Liver (tissue), 9 donors: ENCODE data around the gene CACYBP. TPM values are rescaled to one million over a fixed set of nuclear protein-coding genes. Genes with fewer than 3 reads are reported as not detected.

ENCODE experiments used
- DNase-seq: peaks from one replicate; pipeline ENCODE4 v3.0.0-alpha.2; 2017; ENCODE audit warnings: low spot score
- H3K27ac ChIP-seq, 2 donors: one replicate each; pipeline ENCODE4 v1.7.0; 2013; ENCODE audit warnings: inconsistent platforms in 2 of 2, low read length in 2 of 2, control low read depth in 1 of 2, low read depth in 1 of 2, mild to moderate bottlenecking in 1 of 2
- H3K27me3 ChIP-seq, 4 donors: one replicate each; pipeline versions ENCODE4 v1.6.1 to v1.7.0; 2013; ENCODE audit warnings: low read length in 3 of 4, inconsistent platforms in 1 of 4, mild to moderate bottlenecking in 1 of 4, moderate library complexity in 1 of 4; ENCODE audit not compliant: control insufficient read depth in 4 of 4, insufficient read depth in 4 of 4
- H3K36me3 ChIP-seq, 4 donors: one replicate each; pipeline versions ENCODE4 v1.6.1 to v1.7.0; 2013; ENCODE audit warnings: low read length in 3 of 4, mild to moderate bottlenecking in 3 of 4, low read depth in 1 of 4, moderate library complexity in 1 of 4; ENCODE audit not compliant: control insufficient read depth in 4 of 4, insufficient read depth in 3 of 4
- H3K4me1 ChIP-seq, 4 donors: one replicate each; pipeline versions ENCODE4 v1.6.1 to v1.7.0; 2013; ENCODE audit warnings: low read length in 3 of 4, mild to moderate bottlenecking in 3 of 4, moderate library complexity in 1 of 4; ENCODE audit not compliant: control insufficient read depth in 4 of 4, insufficient read depth in 4 of 4
- H3K4me3 ChIP-seq, 3 donors: one replicate each; pipeline versions ENCODE4 v1.6.1 to v1.7.0; 2013; ENCODE audit warnings: low read length in 3 of 3, control low read depth in 1 of 3, low read depth in 1 of 3, mild to moderate bottlenecking in 1 of 3
- H3K9ac ChIP-seq, 2 donors: one replicate each; pipeline ENCODE4 v1.7.0; 2013; ENCODE audit warnings: low read length in 2 of 2, mild to moderate bottlenecking in 2 of 2, moderate library complexity in 2 of 2, control low read depth in 1 of 2, low read depth in 1 of 2
- H3K9me3 ChIP-seq, 4 donors: one replicate each; pipeline versions ENCODE4 v1.6.1 to v1.7.0; 2013; ENCODE audit warnings: low read length in 3 of 4; ENCODE audit not compliant: control insufficient read depth in 4 of 4
- ATF3 ChIP-seq: IDR thresholded peaks from 2 replicates; pipeline ENCODE4 v1.6.1; 2016; ENCODE audit warnings: antibody characterized with exemption
- CTCF ChIP-seq: fragments of 150-350 bp; IDR thresholded peaks from 2 replicates; pipeline ENCODE4 v1.5.1; 2017; ENCODE audit warnings: improper control_type of control experiment, low read depth, low read length; ENCODE audit not compliant: missing input control
- EGR1 ChIP-seq, 2 donors: IDR thresholded peaks; 2 replicates each; pipeline ENCODE4 v1.6.1; 2016 to 2018; ENCODE audit warnings: antibody characterized with exemption in 2 of 2, low read depth in 2 of 2
- FOXA2 ChIP-seq: IDR thresholded peaks from 2 replicates; pipeline ENCODE4 v1.6.1; 2016; ENCODE audit warnings: antibody characterized with exemption
- GABPA ChIP-seq, 2 donors: IDR thresholded peaks in 1 of 2; conservative IDR thresholded peaks in 1 of 2; 2 replicates each; pipeline ENCODE4 v1.6.1; 2016; ENCODE audit warnings: antibody characterized with exemption in 2 of 2, mild to moderate bottlenecking in 1 of 2, moderate library complexity in 1 of 2
- HNF4G ChIP-seq: IDR thresholded peaks from 2 replicates; pipeline ENCODE4 v1.6.1; 2016; ENCODE audit warnings: antibody characterized with exemption
- JUND ChIP-seq, 2 donors: IDR thresholded peaks; 2 replicates each; pipeline ENCODE4 v1.6.1; 2016; ENCODE audit warnings: antibody characterized with exemption in 2 of 2
- NR2F2 ChIP-seq: IDR thresholded peaks from 2 replicates; pipeline ENCODE4 v1.6.1; 2016; ENCODE audit warnings: antibody characterized with exemption
- RAD21 ChIP-seq, 2 donors: IDR thresholded peaks; 2 replicates each; pipeline ENCODE4 v1.6.1; 2016; ENCODE audit warnings: antibody characterized with exemption in 2 of 2, mild to moderate bottlenecking in 2 of 2
- REST ChIP-seq: IDR thresholded peaks from 2 replicates; pipeline ENCODE4 v1.6.1; 2016; ENCODE audit warnings: antibody characterized with exemption, mild to moderate bottlenecking
- RXRA ChIP-seq, 2 donors: IDR thresholded peaks; 2 replicates each; pipeline ENCODE4 v1.6.1; 2017 to 2018; ENCODE audit warnings: antibody characterized with exemption in 2 of 2, mild to moderate bottlenecking in 1 of 2
- SP1 ChIP-seq: IDR thresholded peaks from 2 replicates; pipeline ENCODE4 v1.6.1; 2018; ENCODE audit warnings: antibody characterized with exemption, mild to moderate bottlenecking
- TAF1 ChIP-seq: conservative IDR thresholded peaks from 2 replicates; pipeline ENCODE4 v1.6.1; 2016; ENCODE audit warnings: antibody characterized with exemption, mild to moderate bottlenecking
- ZBTB33 ChIP-seq: IDR thresholded peaks from 2 replicates; pipeline ENCODE4 v1.6.1; 2016; ENCODE audit warnings: antibody characterized with exemption
- WGBS: extraction: QIAGEN DNeasy Blood & Tissue Kit; methylation state at CpG from one replicate; pipeline ENCODE4 v1.1.7; 2013; 5-methylcytosine and 5-hydroxymethylcytosine counted together
- polyA plus RNA-seq, 2 donors: library from polyadenylated mRNA; stranded (reverse) in 1 of 2; unstranded in 1 of 2; fragments of 200-250 nt in 1 of 2; fragments of >200 nt in 1 of 2; fragmentation: Nextera tagmentation in 1 of 2; extraction: Ambion mirVana in 1 of 2; gene quantifications; one replicate each; pipeline versions ENCODE4 v1.2.1 to v1.2.3, GENCODE V29; 2013 to 2015
- total RNA-seq, 2 donors: library from RNA; depleted of rRNA; stranded (reverse); fragments of >200 nt; gene quantifications; one replicate each; pipeline ENCODE4 v1.2.3, GENCODE V29; 2014
- donor health status: healthy.
- donor health status: healthy.
- donor health status: healthy.
- donor health status: healthy.
- donor health status: healthy.

The CACYBP gene
- total and polyA plus RNA-seq, 4 donors: 26.4 to 81.2 (median 36.6) TPM

GRCh38 chr1:175000697-175001187 is 995 bp downstream of the CACYBP start:
- Histone ChIP-seq H3K9me3 (no peaks in the 10 kb centered on the region), H3K4me3 (peak overlapping the region; percentile 62 to 97 (median 86)), H3K9ac (peak overlapping the region; percentile 79 to 97), H3K27me3 (no peaks in the 10 kb centered on the region), H3K27ac (peak overlapping the region; percentile 98 to 99), H3K4me1 (peaks cover 3 to 31% (median 10%) of the 10 kb centered on the region in 4 donors), H3K36me3 (peaks cover 0 to 13% (median 6%) of the 10 kb centered on the region in 4 donors)
- WGBS: 4% methylated on average over 5 of the region's 5 CpGs
- TF ChIP-seq CTCF: no peak
- TF ChIP-seq ATF3: no peak
- no peak for TF ChIP-seq RXRA (IDR thresholded peaks at IDR 0.05)
- TF ChIP-seq NR2F2: no peak
- no peak for TF ChIP-seq REST
- TF ChIP-seq JUND (IDR thresholded peaks at IDR 0.05): no peak
- TF ChIP-seq GABPA (IDR thresholded peaks at IDR 0.05 in 1 of 2, conservative IDR thresholded peaks at IDR 0.05 in 1 of 2): no peak
- TF ChIP-seq HNF4G: no peak
- TF ChIP-seq ZBTB33: no peak
- no peak for TF ChIP-seq EGR1 (IDR thresholded peaks at IDR 0.05; ENCODE audit: low read depth in 2 of 2)
- no peak for TF ChIP-seq FOXA2
- no peak for DNase-seq

- H3K9me3 ChIP-seq: no peaks in the 10 kb centered on the region
- H3K4me3 ChIP-seq: no peak overlapping the region
- WGBS: 89% methylated on average over 17 of the region's 17 CpGs
- no peak for DNase-seq
- peaks cover 3 to 28% (median 10%) of the 10 kb centered on the region in 4 donors for H3K4me1 ChIP-seq
- peaks cover 0 to 26% (median 16%) of the 10 kb centered on the region in 4 donors for H3K36me3 ChIP-seq
- TF ChIP-seq JUND (IDR thresholded peaks at IDR 0.05) (no peak), FOXA2 (no peak), EGR1 (IDR thresholded peaks at IDR 0.05; ENCODE audit: low read depth in 2 of 2) (no peak), RXRA (IDR thresholded peaks at IDR 0.05) (no peak), ZBTB33 (no peak), SP1 (no peak), RAD21 (IDR thresholded peaks at IDR 0.05) (no peak), TAF1 (no peak)
- H3K27me3 ChIP-seq: no peaks in the 10 kb centered on the region
- no peak overlapping the region for H3K9ac ChIP-seq
- H3K27ac ChIP-seq: no peak overlapping the region
Measured at GRCh38 chr1:175002910-175003517, 3.3 kb downstream of the CACYBP start.
